B cell (primary cell): ENCODE measurements around the gene TIMM17A. TPM values are rescaled to one million over a fixed set of nuclear protein-coding genes. Genes with fewer than 3 reads are reported as not detected.

Source experiments
- ATAC-seq: fragments of 200-7000 bp; cut with Tn5 transposase; one replicate; pipeline ENCODE4 v1.10.0; 2021; ENCODE audit warnings: low read depth, mild to moderate bottlenecking, moderate number of reproducible peaks, moderate library complexity
- CTCF ChIA-PET: fragments of 350-600 bp; sonication (Branson Sonifier 250); formaldehyde crosslinking; loops from one replicate; lab custom pipeline; 2021; ENCODE audit warnings: antibody characterized with exemption, inconsistent platforms; lab: Charles Lee
- POLR2A ChIA-PET: fragments of 350-600 bp; sonication (Branson Sonifier 250); formaldehyde crosslinking; loops from one replicate; lab custom pipeline; 2021; ENCODE audit warnings: antibody characterized with exemption; lab: Charles Lee
- DNase-seq: peaks from one replicate; pipeline ENCODE4 v3.0.0; 2013
- H2AFZ ChIP-seq: 2 replicates; pipeline ENCODE4 v1.6.1; 2012; ENCODE audit warnings: mild to moderate bottlenecking, low read depth, low read length; ENCODE audit not compliant: insufficient read depth, poor library complexity, severe bottlenecking
- H3K27ac ChIP-seq, 2 donors: 1 replicate in 1 of 2; 2 replicates in 1 of 2; pipeline ENCODE4 v1.5.1; 2012 to 2013; ENCODE audit warnings: low read length in 2 of 2, mild to moderate bottlenecking in 2 of 2, moderate library complexity in 1 of 2
- H3K27me3 ChIP-seq, 4 experiments: fragments of 200-600 bp in 1 of 4; sonication (generic) in 1 of 4; replicated peaks in 1 of 4; 1 replicate in 2 of 4; 2 replicates in 2 of 4; pipeline versions ENCODE4 v1.6.1 to v1.7.0; 2013 to 2016; ENCODE audit warnings: low read length in 3 of 4, mild to moderate bottlenecking in 2 of 4, mixed read lengths in 1 of 4, moderate library complexity in 1 of 4; ENCODE audit not compliant: insufficient read depth in 4 of 4, control insufficient read depth in 3 of 4; ENCODE audit errors: control extremely low read depth in 1 of 4
- H3K36me3 ChIP-seq, 2 experiments: replicated peaks in 1 of 2; 1 replicate in 1 of 2; 2 replicates in 1 of 2; pipeline versions ENCODE4 v1.6.1 to v1.7.1; 2013; ENCODE audit warnings: low read length in 1 of 2; ENCODE audit not compliant: insufficient read depth in 2 of 2, control insufficient read depth in 1 of 2; ENCODE audit errors: control extremely low read depth in 1 of 2, extremely low read depth in 1 of 2
- H3K4me1 ChIP-seq, 2 donors: fragments of 200-600 bp in 1 of 2; sonication (generic) in 1 of 2; 1 replicate in 1 of 2; 2 replicates in 1 of 2; pipeline versions ENCODE4 v1.5.1 to v1.6.1; 2013 to 2017; ENCODE audit warnings: low read length in 2 of 2; ENCODE audit not compliant: control insufficient read depth in 2 of 2, insufficient read depth in 2 of 2
- H3K4me2 ChIP-seq: replicated peaks from 2 replicates; pipeline ENCODE3; 2012; ENCODE audit warnings: mild to moderate bottlenecking, low read depth, low read length; ENCODE audit not compliant: poor library complexity, severe bottlenecking
- H3K4me3 ChIP-seq, 5 experiments: fragments of 200-600 bp in 1 of 5; sonication (generic) in 1 of 5; 1 replicate in 3 of 5; 2 replicates in 2 of 5; pipeline versions ENCODE4 v1.5.1 to v1.7.0; 2011 to 2016; ENCODE audit warnings: low read length in 4 of 5, mild to moderate bottlenecking in 4 of 5, low read depth in 2 of 5, control low read depth in 1 of 5, moderate library complexity in 1 of 5; ENCODE audit not compliant: insufficient read depth in 1 of 5; ENCODE audit errors: control extremely low read depth in 1 of 5, extremely low read depth in 1 of 5
- H3K79me2 ChIP-seq: fragments of 200-600 bp; sonication (generic); one replicate; pipeline ENCODE4 v1.6.0; 2016; ENCODE audit warnings: low read length; ENCODE audit not compliant: control insufficient read depth, insufficient read depth
- H3K9ac ChIP-seq: fragments of 200-600 bp; sonication (generic); 2 replicates; pipeline ENCODE4 v1.6.1; 2017; ENCODE audit warnings: mild to moderate bottlenecking, low read length, moderate library complexity
- H3K9me3 ChIP-seq, 3 donors: one replicate each; pipeline versions ENCODE4 v1.6.1 to v1.7.1; 2013; ENCODE audit warnings: low read length in 2 of 3; ENCODE audit not compliant: control insufficient read depth in 2 of 3, insufficient read depth in 1 of 3; ENCODE audit errors: control extremely low read depth in 1 of 3
- H4K20me1 ChIP-seq: 2 replicates; pipeline ENCODE4 v1.6.0; 2012; ENCODE audit warnings: mild to moderate bottlenecking, low read length; ENCODE audit not compliant: insufficient read depth, control insufficient read depth, poor library complexity, severe bottlenecking
- H3K27ac Mint-ChIP-seq: one replicate; pipeline ENCODE4 v1.8.0; 2021; ENCODE audit warnings: mixed read lengths
- H3K27me3 Mint-ChIP-seq: one replicate; pipeline ENCODE4 v1.8.0; 2021; ENCODE audit warnings: mixed read lengths
- H3K4me1 Mint-ChIP-seq: one replicate; pipeline ENCODE4 v1.8.0; 2021; ENCODE audit warnings: mixed read lengths
- H3K4me3 Mint-ChIP-seq: one replicate; pipeline ENCODE4 v1.8.0; 2021; ENCODE audit warnings: mixed read lengths
- H3K9me3 Mint-ChIP-seq: one replicate; pipeline ENCODE4 v1.8.0; 2022; ENCODE audit warnings: mixed read lengths; ENCODE audit not compliant: insufficient read depth
- CTCF ChIP-seq: fragments of 200-600 bp; IDR thresholded peaks from one replicate; pipeline ENCODE4 v1.8.0; 2022; ENCODE audit warnings: antibody characterized with exemption, mild to moderate bottlenecking
- EZH2 ChIP-seq: IDR thresholded peaks from 2 replicates; pipeline ENCODE4 v1.6.1; 2012; ENCODE audit warnings: borderline replicate concordance, low read depth, mild to moderate bottlenecking, moderate library complexity, low read length; ENCODE audit not compliant: insufficient read depth, poor library complexity, severe bottlenecking
- WGBS: methylation state at CpG from one replicate; pipeline ENCODE4 v1.1.5; 2013; ENCODE audit warnings: missing lambda C conversion rate; ENCODE audit not compliant: insufficient coverage; 5-methylcytosine and 5-hydroxymethylcytosine counted together
- intact Hi-C: fragments of 100-400 bp; cut with micrococcal nuclease; formaldehyde crosslinking; loops from one replicate; pipeline ENCODE4 v1.10.0; 2022
- polyA plus RNA-seq: library from polyadenylated mRNA; depleted of rRNA; stranded (reverse); fragments of >200 nt; gene quantifications from 2 replicates; pipeline ENCODE4 v1.2.3, GENCODE V29; 2012
- total RNA-seq, 2 donors: library from RNA; stranded (reverse); fragments of 120-200 nt in 1 of 2; gene quantifications; 1 replicate in 1 of 2; 2 replicates in 1 of 2; pipeline versions ENCODE4 v1.2.3 to v1.2.4, GENCODE V29; 2013 to 2022

Gene TIMM17A
- total and polyA plus RNA-seq, 2 donors (not counting 1 experiment from before 2014, with no cell fraction given) = 13.7 to 31.5 TPM

DNA sequence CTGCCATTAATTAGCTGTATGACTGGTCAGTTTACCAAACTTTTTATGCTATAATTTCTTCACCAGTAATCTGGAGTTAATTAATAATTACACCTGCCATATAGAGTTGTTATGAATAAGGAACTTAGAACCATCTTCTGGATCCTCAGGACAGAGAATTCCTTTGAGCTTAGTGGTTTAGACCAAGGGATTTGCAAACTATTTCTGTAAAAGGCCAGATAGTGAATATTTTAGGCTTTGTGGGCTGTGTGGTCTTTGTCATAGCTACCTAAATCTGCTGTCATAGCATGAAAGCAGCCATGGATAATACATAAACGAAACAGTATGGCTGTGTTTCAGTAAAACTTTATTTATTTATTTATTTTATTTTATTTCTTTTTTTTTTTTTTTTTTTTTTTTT, 9.0 kb downstream of the TIMM17A start:
- H2AFZ ChIP-seq = no peak overlapping the region
- no peaks in the 10 kb centered on the region for H4K20me1 ChIP-seq
- no peak overlapping the region for H3K27ac ChIP-seq
- CTCF ChIA-PET = no interaction called here
- Mint-ChIP-seq H3K27ac (no peak overlapping the region), H3K27me3 (no peaks in the 10 kb centered on the region), H3K4me1 (peaks cover 1% of the 10 kb centered on the region), H3K4me3 (no peak overlapping the region), H3K9me3 (no peaks in the 10 kb centered on the region)
- POLR2A ChIA-PET = no interaction called here
- TF ChIP-seq EZH2 (no peak), CTCF (no peak)
- H3K27me3 ChIP-seq = no peaks in the 10 kb centered on the region
- no peaks in the 10 kb centered on the region for H3K4me1 ChIP-seq
- no peak overlapping the region for H3K4me3 ChIP-seq
- H3K4me2 ChIP-seq = no peak overlapping the region
- no peak overlapping the region for H3K9ac ChIP-seq
- no peaks in the 10 kb centered on the region for H3K9me3 ChIP-seq
- intact Hi-C loops = no loop called here
- peaks cover 6% of the 10 kb centered on the region for H3K79me2 ChIP-seq
- peaks cover 15 to 49% of the 10 kb centered on the region in 2 experiments for H3K36me3 ChIP-seq
- WGBS = no CpG with 5 or more reads among the region's 1 CpG
- no peak for ATAC-seq
- DNase-seq = no peak

GRCh38 chr1:201966171-201966570, 10.9 kb downstream of the TIMM17A start:
- intact Hi-C loops = no loop called here
- no peak overlapping the region for H3K4me2 ChIP-seq
- WGBS = 100% methylated on average over 4 of the region's 5 CpGs
- ATAC-seq (no peak), DNase-seq (no peak)
- no peak overlapping the region for H3K27ac Mint-ChIP-seq
- no peaks in the 10 kb centered on the region for H3K27me3 ChIP-seq
- H3K9ac ChIP-seq = no peak overlapping the region
- H3K9me3 Mint-ChIP-seq = no peaks in the 10 kb centered on the region
- H3K4me3 Mint-ChIP-seq = no peak overlapping the region
- H3K4me1 Mint-ChIP-seq = peaks cover 1% of the 10 kb centered on the region
- H3K27me3 Mint-ChIP-seq = no peaks in the 10 kb centered on the region
- no peaks in the 10 kb centered on the region for H3K9me3 ChIP-seq
- ChIA-PET CTCF (interaction anchor here (1.4 kb wide), 1 partner anchor 70 kb away, joined by 4 read pairs; no protein-coding TSS in a partner anchor), POLR2A (no interaction called here)
- no peak overlapping the region for H3K4me3 ChIP-seq
- no peak overlapping the region for H3K27ac ChIP-seq
- H4K20me1 ChIP-seq = no peaks in the 10 kb centered on the region
- TF ChIP-seq EZH2 = no peak
- TF ChIP-seq CTCF = no peak
- no peaks in the 10 kb centered on the region for H3K4me1 ChIP-seq
- H3K36me3 ChIP-seq = peaks cover 15 to 66% of the 10 kb centered on the region in 2 experiments
- no peaks in the 10 kb centered on the region for H3K79me2 ChIP-seq
- no peak overlapping the region for H2AFZ ChIP-seq
